Stimulated activated CD4-positive, alpha-beta T cell treated with anti-CD3 and anti-CD28 coated beads, Interleukin-4, amount 100 ng/mL, for 24 hours (primary cell): Measurements from ENCODE around the gene MDC1.
A peak's percentile ranks its signal among the peaks of the same experiment; 100 is the strongest.
"Not testable (repeated sequence)": the region's sequence is repeated elsewhere in the genome, so short reads cannot be mapped to it uniquely, and the experiment has no call there.

Experiments used
- DNase-seq: peaks from one replicate; pipeline ENCODE4 v3.0.0-alpha.2; 2020

MDC1 gene

DNA sequence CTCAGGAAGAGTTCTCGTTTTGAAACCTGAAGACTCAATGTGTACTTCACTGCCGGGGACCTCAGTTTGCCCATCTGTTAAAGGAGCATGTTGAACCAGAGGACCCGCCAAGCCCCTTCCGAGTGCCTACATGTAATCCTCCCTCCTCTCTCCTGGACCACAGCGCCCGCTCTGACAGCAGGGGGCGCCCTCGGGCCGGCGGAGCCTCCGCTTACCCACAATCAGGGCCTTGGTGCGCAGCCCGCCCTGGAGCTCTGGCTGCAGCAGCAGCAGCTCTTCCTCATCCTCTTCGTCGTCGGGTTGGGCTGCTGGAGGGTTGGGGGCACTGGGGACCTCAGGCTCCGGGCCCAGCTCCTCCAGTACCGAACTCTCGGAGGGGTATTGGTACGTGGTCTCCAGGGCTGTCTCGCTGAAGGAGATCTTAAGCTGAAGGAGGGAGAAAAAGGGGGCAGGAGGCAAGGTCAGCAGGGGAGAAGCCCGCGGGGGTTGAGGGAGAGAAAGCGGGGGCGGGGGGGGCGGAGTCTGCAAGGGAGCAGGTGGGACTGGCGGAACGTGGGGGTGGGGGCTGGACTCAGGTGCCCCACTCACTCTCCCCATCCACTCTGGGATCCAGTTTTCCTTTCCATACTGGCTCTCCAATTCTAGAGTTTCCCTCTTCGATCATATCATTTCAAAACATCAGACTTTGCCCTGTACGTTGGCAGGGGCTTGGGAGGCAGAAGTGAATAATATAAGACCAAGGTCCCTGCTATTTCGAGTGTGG lies 37.9 kb downstream of the MDC1 start:
- peak; percentile 92 for DNase-seq

DNA sequence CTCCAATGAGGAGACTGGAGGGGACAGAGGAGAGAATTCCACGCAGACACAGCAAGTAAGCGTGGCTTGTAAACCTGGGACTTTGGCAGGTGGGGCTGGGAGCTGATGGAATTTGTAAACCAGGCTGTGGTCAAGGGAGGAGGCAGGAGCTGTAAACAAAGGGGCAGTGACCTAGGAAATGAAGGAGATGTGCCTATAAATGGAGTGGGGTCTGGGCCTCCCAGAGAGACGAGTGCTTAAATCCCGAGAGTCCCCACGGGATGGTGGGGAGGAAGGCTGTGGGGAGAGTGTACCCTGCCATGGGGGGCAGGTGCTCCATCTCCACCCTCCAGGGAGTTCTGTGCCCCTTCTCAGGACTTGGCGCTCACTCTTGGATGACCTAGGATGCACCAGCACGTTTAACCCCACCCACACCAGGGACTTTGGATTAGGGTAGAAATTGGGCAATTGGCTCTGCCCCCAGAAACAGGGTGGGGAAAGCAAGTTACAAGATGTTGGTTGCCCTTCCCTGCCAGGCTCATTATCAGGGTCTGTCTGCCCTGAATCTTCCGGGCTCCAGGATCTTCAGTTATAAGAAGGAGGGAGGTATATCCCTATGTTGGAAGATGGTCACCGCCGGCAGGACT lies 40.3 kb downstream of the MDC1 start:
- no peak for DNase-seq

DNA sequence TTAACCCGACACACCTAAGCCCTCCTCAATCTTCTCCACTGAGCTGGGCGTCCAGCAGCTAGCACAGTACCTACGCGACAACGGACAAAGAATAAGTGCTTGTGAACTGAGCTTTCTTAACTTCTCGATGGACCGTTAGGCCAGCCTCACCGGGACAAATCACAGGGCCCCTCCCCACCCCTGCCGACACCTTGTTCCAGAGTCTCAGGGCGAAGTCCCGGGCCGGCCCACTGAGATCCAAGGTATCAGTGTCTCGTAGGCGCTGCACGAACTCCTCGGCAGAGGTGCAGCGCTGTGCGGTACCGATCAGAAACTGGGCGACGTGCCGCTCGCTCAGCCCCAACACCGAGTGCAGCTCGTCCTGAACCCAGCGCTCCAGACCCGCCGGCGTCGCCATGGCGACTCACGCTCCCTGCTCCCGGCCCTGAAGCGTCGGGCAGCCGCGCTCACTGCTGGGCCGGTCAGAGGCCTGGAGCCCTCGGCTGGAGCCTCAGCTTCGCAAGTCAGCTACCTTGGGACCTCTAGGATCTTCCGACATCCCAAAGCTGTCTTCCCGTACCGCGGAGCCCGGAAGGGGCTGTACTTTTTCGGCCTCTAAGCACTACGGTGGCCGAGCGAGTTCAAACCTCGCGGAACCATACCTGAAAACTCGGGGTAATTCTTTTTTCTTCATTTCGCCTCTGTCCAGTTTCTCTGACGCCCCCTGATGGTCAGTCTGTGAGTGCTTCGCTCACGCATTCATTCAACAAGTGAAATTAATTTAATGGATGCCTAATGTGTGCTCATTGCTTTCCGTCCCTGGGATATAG lies 44.4 kb downstream of the MDC1 start, which contains the start of gene DHX16:
Gene DHX16 (minus strand): TSS at position 562 of the 809 bp plus-strand sequence. CDS start 165 bp downstream, at position 397.
- peak; percentile 94 for DNase-seq

DNA sequence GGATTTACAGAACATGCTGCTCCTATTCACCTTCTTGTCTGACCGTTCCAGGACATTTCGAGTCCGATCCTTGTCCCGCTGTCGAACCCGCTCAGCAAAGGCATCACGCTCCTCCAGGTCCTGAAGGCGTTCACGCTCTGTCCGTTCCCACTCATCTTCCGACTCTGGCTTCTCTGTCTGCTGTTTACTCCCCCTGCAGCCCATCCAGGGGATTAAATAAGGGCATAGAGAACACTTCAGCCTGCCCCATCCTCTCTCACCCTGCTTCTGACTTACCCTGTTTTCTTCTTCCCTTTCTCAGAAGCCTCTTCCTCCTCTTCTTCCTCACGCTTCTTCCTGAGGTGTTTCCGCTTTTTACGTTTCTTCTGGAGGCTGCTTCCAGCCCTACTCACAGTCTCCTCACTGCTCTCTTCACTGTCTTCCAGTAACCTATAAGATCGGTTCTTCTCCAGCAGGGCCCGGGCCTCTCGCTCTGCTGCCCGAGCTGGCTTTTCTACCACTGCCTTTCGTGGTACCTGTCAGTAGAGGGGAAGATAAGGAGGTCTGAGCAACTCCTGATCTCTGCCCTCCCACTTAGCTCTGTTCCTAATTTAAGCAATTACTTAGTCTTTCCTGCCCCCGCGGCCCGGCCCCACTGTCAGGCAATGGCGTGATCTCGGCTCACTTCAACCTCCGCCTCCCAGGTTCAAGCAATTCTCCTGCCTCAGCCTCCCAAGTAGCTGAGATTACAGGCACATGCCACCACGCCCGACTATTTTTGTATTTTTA lies 46.1 kb downstream of the MDC1 start:
- no peak for DNase-seq

DNA sequence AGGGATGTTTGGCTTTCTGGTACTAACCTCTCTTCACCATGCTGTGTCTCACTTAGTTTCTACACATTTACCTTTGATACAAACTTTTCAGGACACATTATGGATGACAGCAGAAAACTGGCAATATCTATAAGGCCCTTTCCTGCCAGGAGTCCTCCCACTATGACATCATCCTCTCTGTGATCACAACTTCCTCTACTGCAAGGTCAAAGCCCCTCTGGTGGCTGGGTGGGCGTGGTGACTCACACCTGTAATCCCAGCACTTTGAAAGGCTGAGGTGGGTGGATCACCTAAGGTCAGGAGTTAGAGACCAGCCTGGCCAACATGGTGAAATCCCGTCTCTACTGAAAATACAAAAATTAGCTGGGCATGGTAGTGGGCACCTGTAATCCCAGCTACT lies 50.8 kb downstream of the MDC1 start:
- peak; percentile 47 for DNase-seq

DNA sequence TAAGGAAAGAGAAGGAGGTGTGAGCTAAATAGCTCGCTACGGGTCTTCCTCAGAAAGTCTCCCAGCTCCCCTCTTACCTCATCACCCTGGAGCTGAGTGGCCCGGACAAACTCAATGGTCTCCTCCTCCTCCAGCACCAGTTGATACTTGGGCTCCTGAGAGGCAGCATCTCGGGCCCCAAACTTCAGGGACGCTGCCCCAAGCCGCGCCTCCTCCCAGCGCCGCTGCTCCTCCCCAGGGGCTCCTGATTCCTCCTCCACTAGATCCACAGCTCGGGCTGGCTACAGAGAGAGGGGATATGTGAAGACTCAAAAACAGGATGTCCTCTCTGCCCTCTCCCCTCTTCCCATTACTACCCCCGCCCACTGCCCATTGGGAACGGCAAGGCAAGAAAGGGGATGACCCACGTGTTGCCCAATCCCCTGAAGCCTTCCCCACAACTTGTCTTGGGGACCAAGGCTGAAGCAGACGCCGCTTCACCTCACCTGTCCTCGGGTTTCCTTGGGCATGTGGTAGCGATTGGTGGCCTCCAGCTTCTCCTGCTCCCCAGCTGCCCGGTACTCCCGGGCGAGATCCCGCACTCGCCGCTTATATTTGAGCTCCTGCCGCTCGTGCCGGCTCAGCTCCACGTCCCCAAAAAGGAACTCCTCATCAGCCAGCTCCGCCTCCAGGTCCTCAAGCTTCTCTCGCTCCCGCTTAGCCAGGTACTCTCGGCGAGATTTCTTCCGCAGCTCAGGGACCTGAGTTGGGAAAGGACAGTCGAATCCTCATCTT lies 51.9 kb downstream of the MDC1 start:
- no peak for DNase-seq

DNA sequence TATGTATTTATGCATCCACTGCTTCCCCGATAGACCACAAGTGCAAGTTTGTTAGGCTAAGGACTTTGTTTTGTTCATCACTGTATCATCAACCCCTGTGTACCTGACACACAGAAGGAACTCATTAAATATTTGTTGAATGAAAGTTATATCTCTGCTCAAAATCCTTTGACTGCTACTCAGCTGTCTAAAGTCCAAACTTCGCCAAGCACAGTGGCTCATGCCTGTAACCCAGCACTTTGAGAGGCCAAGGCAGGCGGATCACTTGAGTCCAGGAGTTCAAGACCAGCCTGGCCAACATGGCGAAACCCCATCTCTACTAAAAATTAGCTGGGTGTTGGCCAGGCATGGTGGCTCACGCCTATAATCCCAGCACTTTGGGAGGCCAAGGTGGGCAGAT lies 59.2 kb downstream of the MDC1 start:
- DNase-seq, result not testable (repeated sequence)

DNA sequence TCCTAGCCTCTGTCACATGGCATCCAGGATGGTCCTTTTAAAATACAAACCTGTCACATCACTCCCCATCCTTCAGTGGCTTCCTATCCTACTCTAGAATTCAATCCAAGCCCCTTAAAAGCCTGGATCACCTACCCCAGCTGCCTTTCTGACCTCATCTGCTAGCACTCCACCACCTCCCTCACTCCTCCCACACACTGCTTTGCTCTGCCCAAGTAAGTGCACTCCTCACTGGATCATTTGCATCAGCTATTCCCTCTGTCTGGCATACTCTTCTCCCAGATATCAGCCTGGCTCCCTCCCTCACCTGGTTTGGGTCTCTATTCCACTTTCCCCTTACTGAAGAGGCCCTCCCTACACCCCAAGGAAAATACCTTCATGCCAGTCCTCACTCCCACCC lies 59.6 kb downstream of the MDC1 start:
- DNase-seq, result no peak

DNA sequence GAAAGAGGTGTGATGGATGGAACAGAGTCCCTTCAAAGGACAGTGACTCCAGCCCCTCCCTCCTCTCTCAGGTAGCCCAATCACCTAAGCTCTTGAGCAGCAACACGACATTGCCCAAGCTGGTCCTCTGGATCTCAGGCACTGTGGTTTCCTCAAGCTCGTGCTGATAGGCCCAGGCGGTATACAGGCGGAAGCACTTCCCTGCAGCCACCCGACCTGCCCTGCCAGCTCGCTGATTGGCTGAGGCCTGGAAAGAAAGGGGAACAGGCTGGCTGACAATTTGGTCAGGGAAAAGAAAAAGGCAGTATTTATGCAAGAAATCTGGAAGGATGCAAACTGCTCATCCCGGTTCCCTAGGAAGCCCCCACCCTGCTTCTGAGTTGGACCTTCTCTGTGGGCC lies 60.6 kb downstream of the MDC1 start:
- DNase-seq, result no peak

DNA sequence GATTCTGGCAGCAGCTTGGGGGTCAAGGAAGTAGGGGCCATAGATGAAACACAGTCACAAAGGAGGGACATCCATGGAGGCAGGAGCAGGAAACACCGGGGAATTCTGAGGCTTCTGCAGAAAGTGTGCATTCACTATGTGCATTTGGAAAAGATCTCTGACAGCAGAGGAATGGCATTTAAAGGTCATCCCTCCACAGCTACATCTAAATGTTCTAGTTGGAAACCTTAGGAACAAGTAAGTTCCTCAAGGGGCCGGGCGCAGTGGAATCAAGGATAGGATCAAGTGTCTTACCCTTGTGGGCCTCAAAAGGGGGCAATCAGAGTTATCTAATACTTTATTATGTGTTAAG lies 61.4 kb downstream of the MDC1 start:
- DNase-seq, result no peak

DNA sequence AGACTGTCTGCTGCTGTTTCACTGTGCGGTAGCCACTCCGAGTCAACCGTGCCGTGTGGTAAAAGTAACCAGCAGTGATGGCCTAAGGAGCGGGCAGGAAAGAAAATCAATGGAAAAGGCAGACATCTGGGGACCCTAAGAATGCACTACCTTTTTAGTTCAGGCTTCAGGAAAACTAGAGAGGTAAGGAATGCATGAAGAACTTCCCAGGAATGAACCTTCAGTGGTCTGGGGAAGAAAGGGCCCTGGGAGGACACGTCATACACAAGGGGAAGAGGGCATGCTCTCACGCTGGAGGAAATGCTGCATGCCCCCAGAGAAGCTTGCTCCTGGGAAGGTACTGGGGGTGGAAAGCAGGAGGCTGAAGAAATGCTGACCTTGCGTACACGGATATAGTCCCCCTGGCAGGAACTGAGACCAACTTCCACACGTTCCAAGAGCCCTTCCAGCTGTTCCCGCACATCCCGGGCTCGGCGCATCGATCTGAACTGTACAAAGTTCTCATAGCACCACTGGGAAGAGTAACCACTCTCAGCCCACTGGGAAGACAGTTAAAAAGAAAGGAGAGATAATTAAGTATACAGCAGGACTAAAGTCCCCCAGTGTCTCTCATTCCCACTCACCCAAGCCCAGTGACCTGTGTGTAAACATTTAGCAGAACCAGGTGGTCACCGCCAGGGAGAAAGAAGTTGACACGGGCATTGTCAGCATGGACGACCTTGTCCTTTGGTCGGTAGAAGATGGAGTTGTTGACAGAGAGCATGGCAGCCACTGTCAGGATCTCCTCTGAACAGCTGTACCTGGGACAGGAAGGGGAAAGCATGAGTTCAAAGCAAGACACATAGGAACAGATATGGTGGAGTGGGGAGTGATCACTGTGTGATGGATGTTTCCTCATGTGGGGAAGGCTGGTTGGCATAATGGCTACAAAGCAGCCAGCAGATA lies 62.0 kb downstream of the MDC1 start:
- DNase-seq, result no peak

DNA sequence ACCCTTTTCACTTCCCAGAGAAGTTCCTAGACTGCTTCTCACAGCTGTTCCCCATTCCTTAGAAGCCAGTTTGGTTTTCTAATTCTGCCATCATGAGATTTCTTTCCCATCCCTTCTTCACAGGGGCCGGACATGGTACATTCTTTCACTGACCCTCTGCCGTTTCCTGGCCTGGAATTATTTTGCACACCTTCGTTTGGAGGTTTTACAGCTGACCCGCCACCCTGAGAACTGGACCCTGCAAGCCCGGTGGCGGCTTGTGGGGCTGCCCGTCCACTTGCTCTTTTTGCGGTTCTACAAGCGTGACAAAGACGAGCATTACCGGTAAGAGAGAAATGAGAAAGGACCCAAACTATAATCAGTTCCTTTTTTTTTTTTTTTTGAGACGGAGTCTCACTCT lies 65.9 kb downstream of the MDC1 start:
- DNase-seq, result no peak
